ENCODE measurements around the gene BMAL1. TPM values are rescaled to one million over a fixed set of nuclear protein-coding genes. Genes with fewer than 3 reads are reported as not detected.

Gene BMAL1
- total RNA-seq, 2 experiments from 2014 or later, result 17.7 to 19.0 TPM

DNA sequence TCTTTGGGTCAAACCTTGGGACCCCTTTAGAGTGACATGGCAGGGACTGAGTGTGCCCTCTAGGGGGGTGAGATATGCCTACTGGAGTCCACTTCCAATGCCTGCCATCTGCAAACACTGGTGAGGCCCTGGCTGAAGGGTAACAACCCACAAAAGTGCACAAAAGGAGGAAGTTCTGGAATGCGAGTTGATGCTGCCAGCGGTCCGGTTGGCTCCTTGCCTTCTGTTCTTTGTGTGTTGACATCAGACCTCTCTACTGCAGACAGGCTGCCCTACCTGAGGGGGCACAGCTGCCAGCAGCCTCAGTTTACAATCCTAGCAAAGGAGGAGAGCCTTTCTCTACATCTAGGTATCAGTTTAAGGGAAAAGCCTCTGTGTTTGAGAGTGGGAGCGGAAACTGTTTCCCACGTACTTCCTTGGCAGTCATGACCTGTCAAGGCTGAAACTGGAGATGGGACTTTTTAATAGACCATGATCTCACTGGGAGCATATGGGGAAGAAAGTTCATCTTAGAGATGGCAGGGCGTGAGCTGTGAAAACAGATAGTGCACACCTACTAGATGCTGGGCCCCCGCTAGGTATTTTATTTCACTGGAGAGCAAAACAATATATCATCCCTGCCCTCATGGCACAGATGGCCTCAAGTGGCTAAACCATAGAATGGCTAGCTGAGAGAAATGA is 27.2 kb downstream of the BMAL1 start:
- CTCF ChIA-PET, result no interaction called here
- POLR2A ChIA-PET, result no interaction called here

- ChIA-PET CTCF (interaction anchor here (0.6 to 1.6 kb wide), 2 partner anchors 27 to 30 kb away, joined by 3 to 5 read pairs; no protein-coding TSS in a partner anchor), POLR2A (no interaction called here)
Observed at GRCh38 chr11:13308704-13309103, 31.1 kb downstream of the BMAL1 start.

- POLR2A ChIA-PET, result no interaction called here
- CTCF ChIA-PET, result no interaction called here
Observed at GRCh38 chr11:13309156-13309555, 31.6 kb downstream of the BMAL1 start.

DNA sequence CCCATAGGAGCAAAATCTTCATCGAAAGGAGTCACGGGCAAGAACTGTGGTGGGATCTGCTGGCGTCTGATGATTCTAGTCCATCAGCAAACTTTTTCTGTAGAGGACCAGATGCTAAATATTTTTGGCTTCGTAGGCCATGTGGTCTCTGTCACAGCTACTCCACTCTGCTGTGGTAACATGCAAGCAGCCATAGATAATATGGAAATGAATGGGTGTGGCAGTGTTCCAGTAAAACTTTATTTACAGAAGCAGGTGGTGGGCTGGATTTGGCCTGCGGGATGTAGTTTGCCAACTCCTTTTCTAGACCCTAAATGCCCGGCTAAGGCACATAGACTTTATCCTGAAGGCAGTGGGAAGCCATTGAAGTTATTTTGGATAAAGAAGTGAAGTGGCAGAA is 32.9 kb downstream of the BMAL1 start:
- CTCF ChIA-PET, result no interaction called here
- POLR2A ChIA-PET, result no interaction called here

DNA sequence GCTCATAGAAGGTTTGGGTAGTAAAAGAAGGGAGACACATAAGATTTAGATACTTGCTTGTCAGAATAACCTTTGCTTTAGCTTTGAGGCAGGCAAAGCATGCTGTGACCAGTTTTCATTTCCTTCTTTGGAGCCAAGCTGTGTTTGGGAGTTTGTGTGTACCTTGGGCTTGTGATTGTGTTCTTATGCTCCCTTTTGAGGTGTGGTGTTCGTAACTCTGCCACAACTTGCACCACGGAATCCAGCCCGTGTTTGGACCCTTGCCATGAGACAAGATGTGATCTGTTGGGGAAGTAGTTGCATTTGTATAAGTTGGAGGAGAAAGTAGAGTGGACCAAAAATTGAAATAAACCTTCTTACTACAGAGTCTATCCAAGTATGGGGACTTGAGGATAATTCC is 34.0 kb downstream of the BMAL1 start:
- CTCF ChIA-PET, result no interaction called here

DNA sequence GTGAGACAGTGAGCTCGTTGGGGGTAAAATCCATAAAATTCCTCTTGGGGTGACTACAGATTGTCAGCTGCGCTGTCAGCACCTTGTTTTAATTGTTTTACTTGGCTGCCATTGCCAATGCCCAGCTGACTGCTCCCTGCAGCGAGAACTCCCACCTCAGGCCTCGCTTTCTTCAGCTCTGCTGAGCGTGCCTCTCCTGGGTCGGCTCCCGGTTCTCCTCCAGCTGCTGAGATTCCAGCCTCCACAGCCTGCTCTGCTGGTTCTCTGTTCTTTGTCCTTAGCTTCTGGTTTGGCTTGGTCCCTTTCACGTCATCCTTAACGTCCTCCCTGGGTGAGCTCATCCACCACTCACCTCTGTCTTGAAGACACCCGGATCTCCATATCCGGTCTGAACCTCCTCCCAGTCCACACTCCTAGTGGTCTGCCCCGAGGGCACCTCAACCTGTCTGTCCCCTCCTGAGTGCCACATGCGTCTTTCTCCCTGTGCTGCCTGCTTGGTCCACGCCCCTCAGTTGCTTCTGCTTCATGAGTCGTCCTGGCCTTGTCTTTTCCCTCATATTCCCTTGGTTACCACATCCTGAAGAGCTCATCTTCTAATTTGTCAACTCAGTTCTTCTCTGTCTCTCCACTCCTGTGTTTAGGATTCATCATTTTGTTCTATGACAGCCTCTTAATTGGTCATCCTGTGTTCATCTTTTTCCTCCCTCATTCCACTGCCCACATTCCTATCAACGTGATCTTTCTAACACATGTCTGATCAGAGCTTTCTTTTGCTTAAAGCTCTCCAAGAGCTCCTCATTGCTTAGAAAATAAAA is 35.6 kb downstream of the BMAL1 start:
- POLR2A ChIA-PET, result no interaction called here
- CTCF ChIA-PET, result no interaction called here

More for the DNA sequence above, 34.0 kb downstream of the BMAL1 start:
- POLR2A ChIA-PET, result no interaction called here

GRCh38 chr11:13314676-13315394 is 37.2 kb downstream of the BMAL1 start:
- CTCF ChIA-PET, result no interaction called here
- POLR2A ChIA-PET, result no interaction called here

- ChIA-PET CTCF (interaction anchor here (2.0 kb wide), 1 partner anchor 32 kb away, joined by 5 read pairs; no protein-coding TSS in a partner anchor), POLR2A (no interaction called here)
Observed at GRCh38 chr11:13315517-13316432, 38.2 kb downstream of the BMAL1 start.

DNA sequence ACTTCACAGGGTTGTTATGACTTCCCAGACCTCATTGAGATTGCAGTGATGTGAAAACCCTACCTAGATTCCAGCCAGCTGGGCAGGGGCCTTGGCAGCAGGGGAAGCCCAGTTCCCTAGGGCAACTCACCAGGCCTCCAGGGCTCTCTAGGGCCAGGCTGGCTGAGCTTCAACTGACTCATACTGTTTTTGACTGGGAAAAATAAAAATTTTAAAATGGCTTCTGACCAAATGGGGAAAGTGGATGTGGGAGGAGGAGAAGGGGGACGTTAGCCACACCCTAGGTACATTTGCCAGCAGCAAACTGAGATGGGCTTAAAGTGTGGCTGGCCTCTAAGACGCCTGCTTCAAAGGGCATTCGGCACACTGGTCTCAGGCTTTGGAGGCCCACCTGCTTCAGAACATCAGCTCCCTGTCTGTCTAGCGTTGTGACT is 39.0 kb downstream of the BMAL1 start:
- POLR2A ChIA-PET, result no interaction called here
- CTCF ChIA-PET, result interaction anchor here (2.0 kb wide), 1 partner anchor 33 kb away, joined by 5 read pairs; no protein-coding TSS in a partner anchor

- ChIA-PET POLR2A (interaction anchor here (1.3 kb wide), 1 partner anchor 39 kb away, joined by 10 read pairs; no protein-coding TSS in a partner anchor), CTCF (interaction anchor here (0.7 to 2.0 kb wide), 4 partner anchors 18 to 34 kb away, joined by 3 to 5 read pairs (median 3); no protein-coding TSS in a partner anchor)
Observed at GRCh38 chr11:13317293-13318080, 39.9 kb downstream of the BMAL1 start.

- CTCF ChIA-PET, result interaction anchor here (0.7 to 1.2 kb wide), 4 partner anchors 15 to 24 kb away, joined by 3 to 4 read pairs (median 3); no protein-coding TSS in a partner anchor
- POLR2A ChIA-PET, result interaction anchor here (1.3 kb wide), 1 partner anchor 40 kb away, joined by 10 read pairs; no protein-coding TSS in a partner anchor
Observed at GRCh38 chr11:13318498-13319295, 41.1 kb downstream of the BMAL1 start.

GRCh38 chr11:13320688-13321087 is 43.1 kb downstream of the BMAL1 start:
- POLR2A ChIA-PET, result interaction anchor here (0.6 kb wide), 1 partner anchor 36 kb away, joined by 5 read pairs; no protein-coding TSS in a partner anchor
- CTCF ChIA-PET, result interaction anchor here (1.2 kb wide), 1 partner anchor 25 kb away, joined by 3 read pairs; no protein-coding TSS in a partner anchor

DNA sequence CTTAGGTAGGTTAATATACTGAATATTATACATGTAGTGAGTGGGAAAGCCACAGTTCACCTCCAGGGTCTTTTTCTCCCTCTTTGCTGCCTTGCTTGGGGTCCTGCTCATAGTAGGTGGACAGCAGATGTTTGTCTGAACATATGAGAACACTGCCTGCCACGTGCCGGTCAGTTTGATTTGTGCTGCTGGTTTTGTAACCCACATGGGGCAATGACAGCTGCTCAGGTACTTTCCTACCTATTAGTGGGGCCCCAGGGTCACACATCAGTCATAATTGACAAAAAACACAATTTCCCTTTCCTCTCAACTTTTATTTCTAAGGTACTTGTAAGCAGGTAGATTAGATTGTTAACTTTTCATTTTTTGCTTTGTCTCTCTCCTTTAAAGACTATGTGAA is 43.8 kb downstream of the BMAL1 start:
- ChIA-PET POLR2A (no interaction called here), CTCF (interaction anchor here (1.2 kb wide), 1 partner anchor 25 kb away, joined by 3 read pairs; no protein-coding TSS in a partner anchor)

DNA sequence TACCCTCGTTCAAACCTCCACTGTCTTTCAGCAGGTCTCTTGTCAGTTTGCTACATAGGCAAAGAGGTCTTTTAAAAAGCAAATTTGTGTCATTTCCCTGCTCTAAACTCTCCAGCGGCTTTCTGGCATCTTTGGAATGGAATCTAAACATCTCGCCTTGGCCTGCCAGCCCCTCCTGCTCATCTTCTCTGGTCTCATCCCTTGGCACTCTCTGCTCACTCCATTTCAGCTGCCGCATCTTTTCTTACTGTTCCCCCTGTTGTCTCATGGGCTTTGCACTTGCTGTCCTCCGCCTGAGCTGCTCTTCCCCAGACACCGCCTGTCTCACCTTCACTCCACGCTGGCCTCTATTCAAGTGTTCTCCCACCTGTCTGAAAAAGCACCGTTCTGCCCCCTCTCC is 46.6 kb downstream of the BMAL1 start:
- POLR2A ChIA-PET, result no interaction called here
- CTCF ChIA-PET, result no interaction called here

DNA sequence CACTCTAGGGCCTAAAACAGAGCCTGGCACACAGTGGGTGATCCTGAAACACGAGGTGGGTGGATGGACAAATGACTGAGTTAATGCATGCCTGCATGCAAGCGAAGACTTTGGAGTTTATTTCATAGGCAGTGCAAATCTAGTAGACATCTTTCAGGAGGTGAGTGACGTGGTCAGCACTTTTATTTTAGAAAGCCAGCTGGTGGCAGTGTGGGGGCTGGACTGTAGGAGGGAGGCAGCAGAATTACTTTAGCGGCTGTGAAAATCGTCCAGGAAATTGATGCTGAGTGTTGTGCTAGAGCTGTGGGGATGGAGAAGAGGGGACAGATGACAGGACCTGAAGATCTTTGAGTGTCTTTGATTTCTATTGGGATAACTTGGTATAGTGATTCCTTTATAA is 47.1 kb downstream of the BMAL1 start:
- ChIA-PET POLR2A (no interaction called here), CTCF (no interaction called here)

DNA sequence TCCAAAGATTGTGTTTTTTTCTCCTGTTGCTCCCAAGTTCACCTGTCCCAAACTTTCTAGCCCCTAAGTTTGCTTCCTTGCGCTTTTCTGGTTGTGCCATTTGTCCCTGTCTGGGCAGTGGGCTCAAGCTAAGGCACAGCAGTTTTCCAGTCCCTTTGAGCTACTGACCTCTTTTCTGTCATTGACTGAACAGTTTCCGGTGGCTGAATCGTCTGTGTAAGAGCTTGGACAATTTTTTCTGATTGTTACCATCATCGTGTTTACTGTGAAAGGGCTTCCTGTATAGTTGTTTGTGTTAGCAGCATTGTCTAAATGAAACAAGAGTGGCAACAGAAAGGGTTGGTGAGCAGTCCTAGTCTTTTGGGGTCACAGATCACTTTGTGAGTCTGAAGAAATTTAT is 49.8 kb downstream of the BMAL1 start:
- ChIA-PET CTCF (interaction anchor here (1.6 kb wide), 1 partner anchor 8 kb away, joined by 6 read pairs; no protein-coding TSS in a partner anchor), POLR2A (no interaction called here)

DNA sequence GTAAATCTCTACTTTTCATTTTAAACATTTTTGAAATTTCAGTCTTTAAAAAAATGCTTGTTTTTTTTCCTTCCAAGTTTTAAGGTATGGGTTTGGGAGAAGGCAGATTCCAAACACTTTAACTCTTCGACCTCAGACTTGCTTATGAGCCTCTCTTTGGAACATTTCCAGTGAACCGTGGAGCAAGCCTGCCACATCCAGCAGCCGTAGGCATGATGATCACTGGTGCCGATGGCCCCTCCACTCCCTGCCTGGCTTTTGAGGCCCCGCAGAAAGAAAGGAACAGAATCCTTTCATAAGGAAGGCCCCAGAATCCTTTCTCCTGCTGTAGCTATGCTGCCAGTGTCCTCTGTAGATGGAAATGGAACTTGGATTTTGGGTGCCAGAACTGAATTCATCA is 50.7 kb downstream of the BMAL1 start:
- POLR2A ChIA-PET, result no interaction called here
- CTCF ChIA-PET, result no interaction called here

Data from activated CD8-positive, alpha-beta memory T cell treated with anti-CD3 and anti-CD28 coated beads for 36 hours (primary cell).